Neural cell (in vitro differentiated cells): Measurements from ENCODE around the gene CCDC158.

Experiments
- EP300 ChIP-seq: fragments of 450-650 bp; conservative IDR thresholded peaks from 2 replicates; pipeline ENCODE4 v1.6.1; 2014; ENCODE audit warnings: antibody characterized with exemption, mild to moderate bottlenecking, moderate library complexity; ENCODE audit not compliant: poor library complexity, severe bottlenecking
- EZH2 ChIP-seq: fragments of 200-600, 300-800 bp; shearing (Covaris generic), sonication (generic); IDR thresholded peaks from 2 replicates; pipeline ENCODE4 v1.6.1; 2014; ENCODE audit warnings: antibody characterized with exemption, low read length, borderline replicate concordance, mild to moderate bottlenecking; ENCODE audit not compliant: insufficient read depth, poor library complexity, severe bottlenecking
- MXI1 ChIP-seq: fragments of 450-650 bp; conservative IDR thresholded peaks from 2 replicates; pipeline ENCODE4 v1.6.1; 2014; ENCODE audit warnings: antibody characterized with exemption, mild to moderate bottlenecking; ENCODE audit not compliant: poor library complexity, severe bottlenecking
- POLR2AphosphoS5 ChIP-seq: IDR thresholded peaks from 2 replicates; pipeline ENCODE4 v1.6.1; 2012
- RAD21 ChIP-seq: fragments of 450-650 bp; conservative IDR thresholded peaks from 2 replicates; pipeline ENCODE4 v1.6.1; 2014; ENCODE audit warnings: antibody characterized with exemption, mild to moderate bottlenecking, moderate library complexity
- SMC3 ChIP-seq: fragments of 450-650 bp; conservative IDR thresholded peaks from 2 replicates; pipeline ENCODE4 v1.6.1; 2014; ENCODE audit warnings: antibody characterized with exemption, mild to moderate bottlenecking, moderate library complexity; ENCODE audit not compliant: poor library complexity
- TAF1 ChIP-seq: IDR thresholded peaks from 2 replicates; pipeline ENCODE4 v1.6.1; 2012; ENCODE audit warnings: low read depth
- TF ChIP-seq, protein P1 (sequence below): fragments of 450-650 bp; IDR thresholded peaks from 2 replicates; pipeline ENCODE4 v1.5.1; 2014; ENCODE audit warnings: antibody characterized with exemption, mild to moderate bottlenecking, moderate library complexity; ENCODE audit not compliant: poor library complexity, severe bottlenecking
- TF ChIP-seq, protein P2 (sequence below): IDR thresholded peaks from 2 replicates; pipeline ENCODE4 v1.6.1; 2012; ENCODE audit warnings: borderline replicate concordance

DNA sequence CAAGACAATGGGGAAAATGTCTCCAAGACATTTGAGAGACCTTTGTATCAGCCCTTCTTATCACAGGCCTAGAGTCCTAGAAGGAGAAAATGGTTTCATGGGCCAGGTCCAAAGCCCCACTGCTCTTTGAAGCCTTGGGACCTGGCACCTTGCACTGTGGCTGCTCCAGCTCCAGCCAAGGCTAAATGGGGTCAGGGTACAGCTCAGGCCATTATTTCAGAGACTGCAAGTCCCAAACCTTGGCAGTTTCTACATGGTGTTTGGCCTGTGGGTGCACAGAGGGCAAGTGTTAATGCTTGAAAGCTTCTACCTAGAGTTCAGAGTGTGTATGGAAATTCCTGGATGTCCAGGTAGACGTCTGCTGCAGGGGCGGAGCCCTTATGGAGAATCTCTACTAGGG, 42.6 kb upstream of the CCDC158 start:
- TF ChIP-seq, protein P1, sequence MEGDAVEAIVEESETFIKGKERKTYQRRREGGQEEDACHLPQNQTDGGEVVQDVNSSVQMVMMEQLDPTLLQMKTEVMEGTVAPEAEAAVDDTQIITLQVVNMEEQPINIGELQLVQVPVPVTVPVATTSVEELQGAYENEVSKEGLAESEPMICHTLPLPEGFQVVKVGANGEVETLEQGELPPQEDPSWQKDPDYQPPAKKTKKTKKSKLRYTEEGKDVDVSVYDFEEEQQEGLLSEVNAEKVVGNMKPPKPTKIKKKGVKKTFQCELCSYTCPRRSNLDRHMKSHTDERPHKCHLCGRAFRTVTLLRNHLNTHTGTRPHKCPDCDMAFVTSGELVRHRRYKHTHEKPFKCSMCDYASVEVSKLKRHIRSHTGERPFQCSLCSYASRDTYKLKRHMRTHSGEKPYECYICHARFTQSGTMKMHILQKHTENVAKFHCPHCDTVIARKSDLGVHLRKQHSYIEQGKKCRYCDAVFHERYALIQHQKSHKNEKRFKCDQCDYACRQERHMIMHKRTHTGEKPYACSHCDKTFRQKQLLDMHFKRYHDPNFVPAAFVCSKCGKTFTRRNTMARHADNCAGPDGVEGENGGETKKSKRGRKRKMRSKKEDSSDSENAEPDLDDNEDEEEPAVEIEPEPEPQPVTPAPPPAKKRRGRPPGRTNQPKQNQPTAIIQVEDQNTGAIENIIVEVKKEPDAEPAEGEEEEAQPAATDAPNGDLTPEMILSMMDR, result no peak
- TF ChIP-seq EZH2, result no peak
- no peak for TF ChIP-seq POLR2AphosphoS5
- TF ChIP-seq, protein P2, sequence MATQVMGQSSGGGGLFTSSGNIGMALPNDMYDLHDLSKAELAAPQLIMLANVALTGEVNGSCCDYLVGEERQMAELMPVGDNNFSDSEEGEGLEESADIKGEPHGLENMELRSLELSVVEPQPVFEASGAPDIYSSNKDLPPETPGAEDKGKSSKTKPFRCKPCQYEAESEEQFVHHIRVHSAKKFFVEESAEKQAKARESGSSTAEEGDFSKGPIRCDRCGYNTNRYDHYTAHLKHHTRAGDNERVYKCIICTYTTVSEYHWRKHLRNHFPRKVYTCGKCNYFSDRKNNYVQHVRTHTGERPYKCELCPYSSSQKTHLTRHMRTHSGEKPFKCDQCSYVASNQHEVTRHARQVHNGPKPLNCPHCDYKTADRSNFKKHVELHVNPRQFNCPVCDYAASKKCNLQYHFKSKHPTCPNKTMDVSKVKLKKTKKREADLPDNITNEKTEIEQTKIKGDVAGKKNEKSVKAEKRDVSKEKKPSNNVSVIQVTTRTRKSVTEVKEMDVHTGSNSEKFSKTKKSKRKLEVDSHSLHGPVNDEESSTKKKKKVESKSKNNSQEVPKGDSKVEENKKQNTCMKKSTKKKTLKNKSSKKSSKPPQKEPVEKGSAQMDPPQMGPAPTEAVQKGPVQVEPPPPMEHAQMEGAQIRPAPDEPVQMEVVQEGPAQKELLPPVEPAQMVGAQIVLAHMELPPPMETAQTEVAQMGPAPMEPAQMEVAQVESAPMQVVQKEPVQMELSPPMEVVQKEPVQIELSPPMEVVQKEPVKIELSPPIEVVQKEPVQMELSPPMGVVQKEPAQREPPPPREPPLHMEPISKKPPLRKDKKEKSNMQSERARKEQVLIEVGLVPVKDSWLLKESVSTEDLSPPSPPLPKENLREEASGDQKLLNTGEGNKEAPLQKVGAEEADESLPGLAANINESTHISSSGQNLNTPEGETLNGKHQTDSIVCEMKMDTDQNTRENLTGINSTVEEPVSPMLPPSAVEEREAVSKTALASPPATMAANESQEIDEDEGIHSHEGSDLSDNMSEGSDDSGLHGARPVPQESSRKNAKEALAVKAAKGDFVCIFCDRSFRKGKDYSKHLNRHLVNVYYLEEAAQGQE, result no peak
- TF ChIP-seq TAF1, result no peak
- no peak for TF ChIP-seq RAD21
- TF ChIP-seq EP300, result no peak
- TF ChIP-seq SMC3, result no peak
- TF ChIP-seq MXI1, result no peak
